GM18867 (cell line): Measurements from ENCODE around the gene RMDN2.
A peak's percentile ranks its signal among the peaks of the same experiment; 100 is the strongest.
"Not testable (repeated sequence)": the region's sequence is repeated elsewhere in the genome, so short reads cannot be mapped to it uniquely, and the experiment has no call there.

Experiments
- ATAC-seq: cut with Tn5 transposase; IDR thresholded peaks from one replicate; pipeline ENCODE4 v1.9.1; 2021; ENCODE audit warnings: mild to moderate bottlenecking, moderate library complexity; ENCODE audit not compliant: unreplicated experiment

Gene RMDN2

GRCh38 chr2:37985333-37985732 is 60.2 kb downstream of the RMDN2 start:
- ATAC-seq, result no peak

GRCh38 chr2:37987098-37987775 is 62.1 kb downstream of the RMDN2 start:
- no peak for ATAC-seq

GRCh38 chr2:37992601-37993000 is 67.5 kb downstream of the RMDN2 start:
- no peak for ATAC-seq

- no peak for ATAC-seq
Measured at GRCh38 chr2:37993143-37993542, 68.1 kb downstream of the RMDN2 start.

- ATAC-seq, result no peak
Measured at GRCh38 chr2:37997629-37998028, 72.5 kb downstream of the RMDN2 start.

- no peak for ATAC-seq
Measured at GRCh38 chr2:38000485-38001222, 75.6 kb downstream of the RMDN2 start.

GRCh38 chr2:38010187-38010586 is 85.1 kb downstream of the RMDN2 start:
- ATAC-seq, result not testable (repeated sequence)

- ATAC-seq, result no peak
Measured at GRCh38 chr2:38010995-38011394, 85.9 kb downstream of the RMDN2 start.

- no peak for ATAC-seq
Measured at GRCh38 chr2:38013158-38013752, 88.2 kb downstream of the RMDN2 start.

- no peak for ATAC-seq
Measured at GRCh38 chr2:38016219-38016618, 91.1 kb downstream of the RMDN2 start.

- ATAC-seq, result no peak
Measured at GRCh38 chr2:38017836-38018235, 92.7 kb downstream of the RMDN2 start.

- not testable (repeated sequence) for ATAC-seq
Measured at GRCh38 chr2:38020359-38021069, 95.4 kb downstream of the RMDN2 start.

- no peak for ATAC-seq
Measured at GRCh38 chr2:38021589-38021988, 96.5 kb downstream of the RMDN2 start.

- no peak for ATAC-seq
Measured at GRCh38 chr2:38026846-38027245, 101.8 kb downstream of the RMDN2 start.

- no peak for ATAC-seq
Measured at GRCh38 chr2:38028829-38029228, 103.7 kb downstream of the RMDN2 start.

- ATAC-seq, result no peak
Measured at GRCh38 chr2:38029512-38029911, 104.4 kb downstream of the RMDN2 start.

- ATAC-seq, result no peak
Measured at GRCh38 chr2:38030635-38031355, 105.7 kb downstream of the RMDN2 start.

GRCh38 chr2:38032946-38033345 is 107.9 kb downstream of the RMDN2 start:
- ATAC-seq, result no peak

- no peak for ATAC-seq
Measured at GRCh38 chr2:38033646-38034045, 108.6 kb downstream of the RMDN2 start.

- ATAC-seq, result no peak
Measured at GRCh38 chr2:38035968-38036367, 110.9 kb downstream of the RMDN2 start.

- peak; percentile 5 for ATAC-seq
Measured at GRCh38 chr2:38037325-38037724, 112.2 kb downstream of the RMDN2 start.
